ENCODE results near the gene TENT4A.
"Not testable (repeated sequence)": the region's sequence is repeated elsewhere in the genome, so short reads cannot be mapped to it uniquely, and the experiment has no call there.

TENT4A gene

DNA sequence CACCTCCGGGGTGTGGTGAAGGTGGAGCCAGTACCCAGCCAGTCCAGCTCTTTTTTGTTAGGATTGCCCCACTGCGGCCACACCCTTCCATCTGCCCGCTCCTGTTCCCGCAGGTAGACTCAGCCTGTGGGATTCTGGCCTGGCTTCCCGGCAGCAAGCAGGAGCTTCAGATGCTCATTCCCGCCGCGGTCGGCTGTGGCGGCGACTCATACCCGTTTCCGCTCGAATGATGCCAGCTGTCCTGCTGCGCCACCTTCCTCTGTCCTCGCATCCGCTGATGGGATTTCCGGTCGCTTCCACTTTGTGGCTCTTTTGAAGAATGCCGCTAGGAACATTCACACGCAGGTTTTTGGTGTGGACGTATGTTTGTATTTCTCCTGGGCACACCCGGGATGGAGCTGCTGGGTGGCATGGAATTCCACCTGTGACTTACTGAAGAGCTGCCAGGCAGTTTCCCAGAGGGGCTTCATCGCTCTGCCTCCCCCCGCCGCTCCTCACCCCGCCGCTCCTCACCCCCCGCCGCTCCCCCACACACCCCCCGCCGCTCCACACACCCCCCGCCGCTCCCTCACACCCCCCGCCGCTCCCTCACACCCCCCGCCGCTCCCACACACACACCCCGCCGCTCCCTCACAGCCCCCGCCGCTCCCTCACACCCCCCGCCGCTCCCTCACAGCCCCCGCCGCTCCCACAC, 60.3 kb downstream of the TENT4A start:
- no peak for DNase-seq (ENCODE audit: low read depth in 2 of 2)

DNA sequence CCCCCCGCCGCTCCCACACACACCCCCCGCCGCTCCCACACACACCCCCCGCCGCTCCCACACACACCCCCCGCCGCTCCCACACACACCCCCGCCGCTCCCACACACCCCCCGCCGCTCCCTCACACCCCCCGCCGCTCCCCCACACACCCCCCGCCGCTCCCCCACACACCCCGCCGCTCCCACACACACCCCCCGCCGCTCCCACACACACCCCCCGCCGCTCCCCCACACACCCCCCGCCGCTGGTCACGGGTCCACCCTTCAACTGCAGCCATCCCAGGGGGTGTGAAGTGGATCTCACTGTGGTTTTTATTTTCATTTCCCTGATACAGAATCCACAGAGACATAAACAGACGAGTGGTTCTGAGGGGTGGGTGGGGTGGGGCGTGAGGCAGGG, 61.0 kb downstream of the TENT4A start:
- not testable (repeated sequence) for DNase-seq (ENCODE audit: low read depth in 2 of 2)

GRCh38 chr5:6774721-6775204, 61.5 kb downstream of the TENT4A start:
- DNase-seq (ENCODE audit: low read depth in 2 of 2) = no peak

DNA sequence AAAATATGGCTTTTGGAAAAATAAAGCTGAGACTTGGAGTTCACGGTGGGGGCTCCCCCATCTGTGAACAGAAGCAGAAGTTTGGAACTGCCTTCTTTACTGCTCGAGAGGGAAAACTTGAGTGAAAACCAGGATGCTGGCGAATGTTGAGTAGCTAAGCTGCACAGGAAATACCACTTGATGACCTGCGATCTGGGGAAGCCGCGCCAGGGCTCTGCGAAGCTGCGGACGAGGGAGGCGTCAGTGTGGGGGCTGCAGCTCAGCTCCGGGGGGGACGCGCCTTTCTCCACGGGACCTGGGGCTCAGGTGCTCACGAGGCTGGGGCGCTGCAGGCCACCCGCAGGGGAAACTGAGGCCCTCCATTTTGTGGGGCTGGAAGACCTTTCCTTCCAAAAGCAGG, 62.3 kb downstream of the TENT4A start:
- DNase-seq (ENCODE audit: low read depth in 2 of 2) = no peak

DNA sequence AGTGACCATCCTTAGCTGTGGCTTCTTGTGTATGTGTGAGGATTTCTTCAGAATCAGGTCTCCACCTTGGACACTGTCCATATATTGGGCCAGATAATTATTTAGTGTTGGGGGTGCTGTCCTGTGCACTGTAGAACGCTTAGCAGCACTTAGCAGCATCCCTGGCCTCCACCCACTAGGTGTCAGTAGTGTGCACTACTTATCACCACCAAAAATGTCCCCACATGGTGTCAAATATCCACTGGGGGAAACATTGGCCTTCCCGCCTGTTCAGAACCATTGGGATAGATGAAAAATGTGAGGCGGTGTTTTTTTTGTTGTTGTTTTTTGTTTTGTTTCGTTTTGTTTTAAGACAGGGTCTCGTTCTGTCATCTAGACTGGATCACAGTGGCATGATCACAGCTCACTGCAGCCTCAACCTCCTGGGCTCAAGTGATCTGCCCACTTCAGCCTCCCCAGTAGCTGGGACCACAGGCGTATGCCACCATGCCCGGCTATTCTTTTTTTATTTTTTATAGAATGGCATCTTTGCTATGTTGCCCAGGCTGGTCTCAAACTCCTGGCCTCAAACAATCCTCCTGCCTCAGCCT, 67.7 kb downstream of the TENT4A start:
- DNase-seq (ENCODE audit: low read depth in 2 of 2) = peak in 1 of 2 donors; percentile 19

GRCh38 chr5:6781716-6782115, 68.5 kb downstream of the TENT4A start:
- no peak for DNase-seq (ENCODE audit: low read depth in 2 of 2)

- DNase-seq (ENCODE audit: low read depth in 2 of 2) = no peak
These were observed 70.6 kb downstream of the TENT4A start for GRCh38 chr5:6783787-6784186.

- DNase-seq (ENCODE audit: low read depth in 2 of 2) = no peak
These were observed 71.2 kb downstream of the TENT4A start for GRCh38 chr5:6784481-6784880.

DNA sequence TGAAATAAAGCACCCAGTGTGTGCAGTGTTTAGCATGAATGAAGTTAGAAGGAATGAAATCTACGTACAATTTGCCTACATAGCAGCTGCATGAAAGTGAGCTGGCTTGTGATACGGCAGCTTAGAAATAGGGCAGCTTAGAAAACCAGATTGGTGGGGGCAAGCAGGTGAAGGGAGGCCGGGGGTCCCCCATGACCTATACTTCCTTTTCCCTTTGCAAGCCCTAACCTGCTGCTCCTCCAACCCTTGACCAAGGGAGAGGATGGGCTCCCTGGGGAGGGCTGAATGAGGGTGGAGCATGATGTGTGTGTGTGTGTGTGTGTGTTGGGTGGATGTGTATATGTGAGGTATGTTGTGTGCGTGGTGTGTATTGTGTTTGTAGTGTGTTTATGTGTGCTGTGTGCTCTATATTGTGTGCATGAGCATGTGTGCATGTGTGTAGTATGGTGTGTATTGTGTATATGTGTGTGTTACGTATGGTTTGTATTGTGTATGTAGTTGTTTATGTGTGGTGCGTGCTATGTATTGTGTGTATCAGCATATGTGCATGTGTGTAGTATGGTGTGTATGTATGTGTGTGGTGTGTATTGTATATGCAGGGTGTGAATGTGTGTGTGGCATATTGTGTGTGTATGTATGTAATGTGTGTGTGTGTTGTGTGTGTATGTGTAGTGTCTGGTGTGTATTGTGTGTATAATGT, 72.1 kb downstream of the TENT4A start:
- no peak for DNase-seq (ENCODE audit: low read depth in 2 of 2)

GRCh38 chr5:6785861-6786180, 72.6 kb downstream of the TENT4A start:
- DNase-seq (ENCODE audit: low read depth in 2 of 2) = no peak

DNA sequence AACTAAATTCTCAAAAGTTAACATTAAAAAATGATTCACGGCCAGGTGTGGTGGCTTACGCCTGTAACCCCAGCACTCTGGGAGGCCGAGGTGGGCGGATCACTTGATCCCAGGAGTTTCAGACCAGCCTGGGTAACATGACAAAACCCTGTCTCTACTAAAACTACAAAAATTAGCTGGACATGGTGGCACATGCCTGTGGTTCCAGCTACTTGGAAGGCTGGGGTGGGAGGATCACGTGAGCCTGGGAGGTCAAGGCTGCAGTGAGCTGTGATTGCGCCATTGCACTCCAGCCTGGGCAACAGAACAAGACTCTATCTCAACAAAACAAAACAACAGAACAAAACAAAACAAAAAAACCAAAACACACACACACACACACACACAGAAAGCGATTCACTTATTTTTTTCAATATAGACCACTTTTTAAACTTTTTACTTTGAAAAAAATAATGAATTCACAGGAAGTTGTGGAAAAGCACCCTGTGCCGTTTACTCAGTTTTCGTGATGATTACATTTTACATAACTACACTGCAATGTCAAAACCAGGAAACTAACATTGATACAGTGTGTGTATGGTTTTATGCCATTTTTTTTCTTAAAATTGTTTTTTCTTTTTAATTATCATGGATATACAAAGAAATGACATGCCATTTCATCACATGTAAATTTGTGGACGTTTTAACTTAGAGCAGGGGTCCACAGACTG, 73.7 kb downstream of the TENT4A start:
- no peak for DNase-seq (ENCODE audit: low read depth in 2 of 2)

- no peak for DNase-seq (ENCODE audit: low read depth in 2 of 2)
These were observed 74.7 kb downstream of the TENT4A start for GRCh38 chr5:6787941-6788340.

DNA sequence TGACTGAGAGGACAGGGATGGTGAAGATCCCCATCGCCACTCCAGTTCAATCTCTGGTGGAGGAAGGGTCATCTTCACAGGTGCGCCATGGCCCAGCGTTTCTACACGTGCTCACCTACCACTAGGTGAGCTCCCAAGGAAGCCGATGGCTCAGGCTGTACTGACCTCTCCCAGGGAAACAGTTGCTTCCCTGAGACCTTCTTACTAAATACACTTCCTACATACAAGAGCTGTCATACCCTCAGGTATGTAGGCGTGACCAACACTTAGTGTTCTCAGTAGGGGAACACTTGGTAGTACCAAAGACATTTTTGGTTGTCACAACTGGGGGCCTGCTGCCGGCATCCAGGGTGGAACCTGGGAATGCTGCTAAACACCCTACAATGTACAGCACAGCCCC, 75.2 kb downstream of the TENT4A start:
- no peak for DNase-seq (ENCODE audit: low read depth in 2 of 2)

DNA sequence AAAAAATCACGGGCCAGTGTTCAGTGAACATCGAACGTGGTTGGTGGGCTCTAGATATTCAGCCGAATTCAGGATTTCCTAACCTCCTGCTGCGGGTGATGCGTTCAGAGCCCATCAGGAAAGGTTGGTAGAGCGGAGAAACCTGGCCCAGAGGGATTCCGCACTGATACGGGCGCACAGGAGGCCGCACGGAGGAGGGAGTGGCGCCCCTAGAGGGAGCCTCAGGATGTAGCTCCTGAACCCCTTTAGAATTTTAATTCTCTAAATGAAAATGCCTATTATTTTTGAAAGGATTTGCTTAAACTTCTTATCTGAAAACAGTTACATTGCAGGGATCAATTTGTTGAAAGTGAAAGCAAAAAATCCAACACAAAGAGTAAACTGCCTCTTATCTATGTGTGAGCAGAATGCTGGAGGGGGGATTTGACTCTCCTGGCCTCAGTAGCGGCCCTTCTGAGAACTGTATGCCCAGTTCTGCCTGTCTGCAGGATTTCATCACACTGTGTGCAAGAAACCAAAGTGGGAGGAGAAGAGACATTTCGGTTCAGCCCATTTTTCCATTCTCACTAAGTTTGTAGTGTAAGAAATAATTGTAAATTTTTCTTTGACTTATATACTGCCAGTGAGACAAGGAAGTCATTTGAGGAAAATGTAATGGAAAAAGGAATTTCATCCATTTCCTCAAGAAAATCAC, 75.9 kb downstream of the TENT4A start:
- no peak for DNase-seq (ENCODE audit: low read depth in 2 of 2)

GRCh38 chr5:6790346-6790865, 77.2 kb downstream of the TENT4A start:
- no peak for DNase-seq (ENCODE audit: low read depth in 2 of 2)

GRCh38 chr5:6791031-6791430, 77.8 kb downstream of the TENT4A start:
- no peak for DNase-seq (ENCODE audit: low read depth in 2 of 2)

GRCh38 chr5:6792376-6792775, 79.1 kb downstream of the TENT4A start:
- no peak for DNase-seq (ENCODE audit: low read depth in 2 of 2)

DNA sequence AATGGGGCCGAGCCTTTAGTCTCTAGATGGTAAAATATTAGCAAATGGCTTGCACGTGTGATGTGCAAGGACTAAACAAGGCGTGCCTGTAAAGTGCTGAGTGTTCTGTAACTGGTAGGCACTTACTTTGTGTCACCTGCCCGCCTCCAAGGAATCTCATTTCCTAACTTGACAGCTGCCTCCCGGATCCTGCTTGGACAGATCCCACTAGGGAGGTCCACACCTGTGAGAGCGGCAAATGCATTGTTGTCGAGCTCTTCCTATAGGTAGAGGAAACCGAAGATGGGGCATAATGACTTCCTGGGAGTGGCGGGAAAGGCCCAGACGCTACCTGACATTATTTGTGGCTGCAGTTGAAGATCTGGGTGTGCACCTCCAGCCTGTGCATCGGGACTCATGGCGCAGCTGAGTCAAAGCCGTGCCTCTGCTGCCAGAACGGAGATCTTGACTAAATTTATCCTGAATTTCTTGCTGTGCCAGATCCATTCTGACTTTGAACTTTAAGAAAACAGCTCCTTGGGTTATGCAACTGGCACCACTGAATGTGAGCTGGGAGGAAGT, 79.8 kb downstream of the TENT4A start:
- DNase-seq (ENCODE audit: low read depth in 2 of 2) = no peak

DNA sequence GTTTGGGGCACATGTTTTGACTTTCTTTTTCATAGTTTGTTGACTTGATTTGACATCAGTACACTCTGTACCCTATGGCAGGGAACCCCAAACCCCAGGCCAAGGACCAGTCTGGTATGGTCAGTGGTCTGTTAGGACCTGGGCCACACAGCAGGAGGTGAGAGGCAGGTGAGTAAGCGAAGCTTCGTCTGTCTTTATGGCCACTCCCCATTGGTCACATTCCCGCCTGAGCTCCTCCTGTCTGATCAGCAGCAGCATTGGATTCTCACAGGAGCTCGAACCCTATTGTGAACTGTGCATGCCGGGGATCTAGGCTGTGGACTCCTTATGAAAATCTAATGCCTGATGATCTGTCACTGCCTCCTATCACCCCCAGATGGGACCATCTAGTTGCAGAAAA, 88.0 kb downstream of the TENT4A start:
- no peak for DNase-seq (ENCODE audit: low read depth in 2 of 2)

GRCh38 chr5:6803981-6804550, 90.8 kb downstream of the TENT4A start:
- no peak for DNase-seq (ENCODE audit: low read depth in 2 of 2)

Data from stimulated activated CD4-positive, alpha-beta T cell treated with anti-CD3 and anti-CD28 coated beads, Interleukin-15, amount 100 ng/mL, for 48 hours (primary cell).